ENCODE measurements around the gene DNAH12. TPM values are rescaled to one million over a fixed set of nuclear protein-coding genes. Genes with fewer than 3 reads are reported as not detected.

Gene DNAH12
- 0.02 and 0.03 TPM in 2 replicates for total RNA-seq (ENCODE audit: low replicate concordance)

- Mint-ChIP-seq H3K9me3 (no peaks in the 10 kb centered on the region), H3K27me3 (ENCODE audit: insufficient read depth, low read depth) (peaks cover 2% of the 10 kb centered on the region), H3K4me3 (peak within 1 kb of the TSS; percentile 79), H3K27ac (peak within 1 kb of the TSS; percentile 60), H3K4me1 (peaks cover 24% of the 10 kb centered on the region), H3K36me3 (no peaks in the 10 kb centered on the region)
- Histone ChIP-seq H3K4me3 (peak within 1 kb of the TSS; percentile 35), H4K20me1 (ENCODE audit: low read depth) (no peaks in the 10 kb centered on the region), H2AFZ (replicated peaks) (no peak within 1 kb of the TSS), H3F3A (ENCODE audit: low read depth) (peaks cover 9% of the 10 kb centered on the region), H3K79me2 (ENCODE audit: low read depth) (no peaks in the 10 kb centered on the region), H3K9me3 (ENCODE audit: low read depth) (no peaks in the 10 kb centered on the region), H3K4me2 (peak within 1 kb of the TSS; percentile 76), H3K9ac (no peak within 1 kb of the TSS), H3K36me3 (no peaks in the 10 kb centered on the region), H3K4me1 (peaks cover 13% of the 10 kb centered on the region), H3K27ac (no peak within 1 kb of the TSS), H3K27me3 (no peaks in the 10 kb centered on the region)
- TF ChIP-seq EZH2 (IDR thresholded peaks at IDR 0.05) (no peak), CTCF (IDR thresholded peaks at IDR 0.05) (no peak), EZH2phosphoT487 (IDR thresholded peaks at IDR 0.05) (no peak)
- peak; percentile 95 for DNase-seq (ENCODE audit: low spot score)
Observed at GRCh38 chr3:57544181-57545125, at the start of gene DNAH12. TSS of gene DNAH12 (minus strand) at chr3:57544344. CDS start at chr3:57542870, 1,474 bp downstream.

GRCh38 chr3:57592306-57592705 lies 48.2 kb upstream of the DNAH12 start:
- H3K79me2 ChIP-seq (ENCODE audit: low read depth): peaks cover 97% of the 10 kb centered on the region

GRCh38 chr3:57587905-57588304 lies 43.8 kb upstream of the DNAH12 start:
- H3K4me3 ChIP-seq: no peak overlapping the region

More at GRCh38 chr3:57592306-57592705, 48.2 kb upstream of the DNAH12 start:
- peaks cover 8% of the 10 kb centered on the region for H3K36me3 Mint-ChIP-seq
- H3K4me1 Mint-ChIP-seq: peaks cover 19% of the 10 kb centered on the region
- no peak overlapping the region for H3K4me2 ChIP-seq
- no peak overlapping the region for H3K9ac ChIP-seq
- no peak overlapping the region for H3K27ac Mint-ChIP-seq
- DNase-seq (ENCODE audit: low spot score): no peak
- no peak overlapping the region for H3K4me3 Mint-ChIP-seq
- H3K27me3 Mint-ChIP-seq (ENCODE audit: insufficient read depth, low read depth): no peaks in the 10 kb centered on the region
- TF ChIP-seq EZH2 (IDR thresholded peaks at IDR 0.05): no peak
- TF ChIP-seq CTCF (IDR thresholded peaks at IDR 0.05): no peak
- TF ChIP-seq EZH2phosphoT487 (IDR thresholded peaks at IDR 0.05): no peak
- H3K36me3 ChIP-seq: peaks cover 5% of the 10 kb centered on the region
- H3K9me3 ChIP-seq (ENCODE audit: low read depth): no peaks in the 10 kb centered on the region
- no peak overlapping the region for H3K27ac ChIP-seq
- H3F3A ChIP-seq (ENCODE audit: low read depth): peaks cover 13% of the 10 kb centered on the region
- H3K27me3 ChIP-seq: no peaks in the 10 kb centered on the region
- no peaks in the 10 kb centered on the region for H3K9me3 Mint-ChIP-seq
- H3K4me1 ChIP-seq: peaks cover 10% of the 10 kb centered on the region
- H2AFZ ChIP-seq (replicated peaks): no peak overlapping the region
- H3K4me3 ChIP-seq: no peak overlapping the region
- peaks cover 82% of the 10 kb centered on the region for H4K20me1 ChIP-seq (ENCODE audit: low read depth)

More at GRCh38 chr3:57587905-57588304, 43.8 kb upstream of the DNAH12 start:
- no peaks in the 10 kb centered on the region for H3K27me3 ChIP-seq
- DNase-seq (ENCODE audit: low spot score): no peak
- Mint-ChIP-seq H3K4me1 (no peaks in the 10 kb centered on the region), H3K4me3 (no peak overlapping the region), H3K36me3 (peaks cover 16% of the 10 kb centered on the region), H3K27ac (no peak overlapping the region), H3K9me3 (no peaks in the 10 kb centered on the region), H3K27me3 (ENCODE audit: insufficient read depth, low read depth) (no peaks in the 10 kb centered on the region)
- no peak overlapping the region for H3K27ac ChIP-seq
- H3K9ac ChIP-seq: no peak overlapping the region
- peaks cover 79% of the 10 kb centered on the region for H4K20me1 ChIP-seq (ENCODE audit: low read depth)
- TF ChIP-seq EZH2 (IDR thresholded peaks at IDR 0.05) (no peak), EZH2phosphoT487 (IDR thresholded peaks at IDR 0.05) (no peak)
- no peak overlapping the region for H3K4me2 ChIP-seq
- H3K4me1 ChIP-seq: no peaks in the 10 kb centered on the region
- H2AFZ ChIP-seq (replicated peaks): no peak overlapping the region
- H3K79me2 ChIP-seq (ENCODE audit: low read depth): peaks cover 100% of the 10 kb centered on the region
- no peaks in the 10 kb centered on the region for H3K36me3 ChIP-seq
- no peaks in the 10 kb centered on the region for H3K9me3 ChIP-seq (ENCODE audit: low read depth)
- H3F3A ChIP-seq (ENCODE audit: low read depth): no peaks in the 10 kb centered on the region

Measured in neural progenitor cell (in vitro differentiated cells).